Stimulated activated CD4-positive, alpha-beta T cell treated with anti-CD3 and anti-CD28 coated beads, Interleukin-4, amount 100 ng/mL, for 1 hour (primary cell): ENCODE results near the gene ZMYND8.

Source experiments
- DNase-seq: peaks from one replicate; pipeline ENCODE4 v3.0.0-alpha.2; 2020

The ZMYND8 gene

GRCh38 chr20:47160992-47161391, 195.5 kb downstream of the ZMYND8 start:
- no peak for DNase-seq

- no peak for DNase-seq
These were observed 196.3 kb downstream of the ZMYND8 start for GRCh38 chr20:47160240-47160639.
